Activated B cell treated with CpG ODN at 0.5 μM for 24 hours (primary cell): ENCODE data around the gene TAF11L13. TPM values are rescaled to one million over a fixed set of nuclear protein-coding genes. Genes with fewer than 3 reads are reported as not detected.
"Not testable (repeated sequence)": the region's sequence is repeated elsewhere in the genome, so short reads cannot be mapped to it uniquely, and the experiment has no call there.

Source experiments
- ATAC-seq: fragments of 200-7000 bp; cut with Tn5 transposase; one replicate; pipeline ENCODE4 v1.10.0; 2021; ENCODE audit warnings: low read depth, mild to moderate bottlenecking, moderate library complexity
- CTCF ChIA-PET: fragments of 350-600 bp; sonication (Branson Sonifier 250); formaldehyde crosslinking; loops from one replicate; lab custom pipeline; 2021; ENCODE audit warnings: antibody characterized with exemption; lab: Charles Lee
- POLR2A ChIA-PET: fragments of 350-600 bp; sonication (Branson Sonifier 250); formaldehyde crosslinking; loops from one replicate; lab custom pipeline; 2021; ENCODE audit warnings: antibody characterized with exemption; lab: Charles Lee
- DNase-seq: peaks from one replicate; pipeline ENCODE4 v3.0.0; 2022
- H3K27ac Mint-ChIP-seq: one replicate; pipeline ENCODE4 v1.8.0; 2020; ENCODE audit warnings: mixed read lengths
- H3K27me3 Mint-ChIP-seq: one replicate; pipeline ENCODE4 v1.8.0; 2021; ENCODE audit warnings: mixed read lengths
- H3K36me3 Mint-ChIP-seq: one replicate; pipeline ENCODE4 v1.8.0; 2021; ENCODE audit warnings: low read depth, mixed read lengths
- H3K4me1 Mint-ChIP-seq: one replicate; pipeline ENCODE4 v1.8.0; 2021; ENCODE audit warnings: mixed read lengths
- H3K4me3 Mint-ChIP-seq: one replicate; pipeline ENCODE4 v1.8.0; 2020; ENCODE audit warnings: mild to moderate bottlenecking, mixed read lengths
- H3K9me3 Mint-ChIP-seq: one replicate; pipeline ENCODE4 v1.8.0; 2020; ENCODE audit warnings: mixed read lengths
- intact Hi-C: fragments of 100-400 bp; cut with micrococcal nuclease; formaldehyde crosslinking; loops from one replicate; pipeline ENCODE4 v1.15.1; 2024
- total RNA-seq: library from RNA; stranded (reverse); gene quantifications from 2 replicates; pipeline ENCODE4 v1.2.3, GENCODE V29; 2022
- TF ChIP-seq, protein P1 (sequence below): fragments of 200-600 bp; IDR thresholded peaks from one replicate; pipeline ENCODE4 v1.8.0; 2022; ENCODE audit warnings: antibody characterized with exemption, mild to moderate bottlenecking

Gene TAF11L13
- not detected in 2 replicates for total RNA-seq

- H3K4me3 Mint-ChIP-seq, H3K27ac Mint-ChIP-seq, CTCF ChIA-PET, DNase-seq, H3K9me3 Mint-ChIP-seq, intact Hi-C loops, H3K36me3 Mint-ChIP-seq, H3K27me3 Mint-ChIP-seq, ATAC-seq, POLR2A ChIA-PET, H3K4me1 Mint-ChIP-seq: not testable (repeated sequence)
These were observed at the start of gene TAF11L13 for GRCh38 chr5:17631788-17632187. Gene TAF11L13 (plus strand): TSS chr5:17632088.

DNA sequence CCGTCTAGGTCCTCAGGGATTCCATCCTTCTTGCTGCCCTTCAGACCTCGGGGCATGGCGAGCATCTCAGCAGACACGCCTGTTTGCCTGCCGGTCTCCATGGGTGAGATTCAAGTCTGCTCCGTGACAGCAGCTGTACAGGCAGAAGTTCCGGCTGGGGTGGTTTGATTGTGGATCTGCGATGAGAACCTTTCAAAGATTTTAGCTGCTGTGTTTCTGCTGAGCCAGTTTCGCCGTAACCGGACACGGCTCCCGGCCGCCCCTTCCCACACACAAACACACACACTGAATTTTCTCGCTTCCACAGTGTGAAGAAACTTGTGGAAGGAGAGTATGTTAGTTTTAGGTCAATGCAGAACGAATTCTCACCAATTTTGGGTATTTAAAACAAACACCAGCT is 46.2 kb upstream of the TAF11L13 start, which contains the start of gene TAF11L7:
Gene TAF11L7 (minus strand): TSS at position 101 of the 400 bp plus-strand sequence.
- H3K4me1 Mint-ChIP-seq, POLR2A ChIA-PET, H3K36me3 Mint-ChIP-seq, H3K27ac Mint-ChIP-seq, H3K4me3 Mint-ChIP-seq, intact Hi-C loops, CTCF ChIA-PET, ATAC-seq, DNase-seq, H3K9me3 Mint-ChIP-seq, H3K27me3 Mint-ChIP-seq: not testable (repeated sequence)

- H3K27ac Mint-ChIP-seq, H3K27me3 Mint-ChIP-seq, DNase-seq, H3K9me3 Mint-ChIP-seq, H3K4me3 Mint-ChIP-seq, H3K4me1 Mint-ChIP-seq, POLR2A ChIA-PET, ATAC-seq, CTCF ChIA-PET, intact Hi-C loops, H3K36me3 Mint-ChIP-seq: not testable (repeated sequence)
These were observed 41.0 kb upstream of the TAF11L13 start, which contains the start of gene TAF11L8 for GRCh38 chr5:17590860-17591259. Gene TAF11L8 (minus strand): TSS chr5:17590960.

DNA sequence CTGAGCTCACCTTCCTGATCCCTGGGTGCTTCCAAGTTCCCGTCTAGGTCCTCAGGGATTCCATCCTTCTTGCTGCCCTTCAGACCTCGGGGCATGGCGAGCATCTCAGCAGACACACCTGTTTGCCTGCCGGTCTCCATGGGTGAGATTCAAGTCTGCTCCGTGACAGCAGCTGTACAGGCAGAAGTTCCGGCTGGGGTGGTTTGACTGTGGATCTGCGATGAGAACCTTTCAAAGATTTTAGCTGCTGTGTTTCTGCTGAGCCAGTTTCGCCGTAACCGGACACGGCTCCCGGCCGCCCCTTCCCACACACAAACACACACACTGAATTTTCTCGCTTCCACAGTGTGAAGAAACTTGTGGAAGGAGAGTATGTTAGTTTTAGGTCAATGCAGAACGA is 37.6 kb upstream of the TAF11L13 start, which contains the start of gene TAF11L9:
Gene TAF11L9 (minus strand): TSS at position 140 of the 400 bp plus-strand sequence.
- intact Hi-C loops, ATAC-seq, H3K4me3 Mint-ChIP-seq, H3K36me3 Mint-ChIP-seq, DNase-seq, H3K27me3 Mint-ChIP-seq, POLR2A ChIA-PET, H3K27ac Mint-ChIP-seq, CTCF ChIA-PET, H3K9me3 Mint-ChIP-seq, H3K4me1 Mint-ChIP-seq: not testable (repeated sequence)

GRCh38 chr5:17597728-17598127 is 34.2 kb upstream of the TAF11L13 start, which contains the start of gene TAF11L10:
Gene TAF11L10 (minus strand): TSS chr5:17597828.
- H3K4me3 Mint-ChIP-seq, ATAC-seq, DNase-seq, CTCF ChIA-PET, H3K27me3 Mint-ChIP-seq, intact Hi-C loops, H3K27ac Mint-ChIP-seq, H3K36me3 Mint-ChIP-seq, H3K9me3 Mint-ChIP-seq, POLR2A ChIA-PET, H3K4me1 Mint-ChIP-seq: not testable (repeated sequence)

GRCh38 chr5:17603880-17604279 is 28.0 kb upstream of the TAF11L13 start, which contains the start of gene TAF11L11:
Gene TAF11L11 (plus strand): TSS chr5:17604183.
- H3K27ac Mint-ChIP-seq, POLR2A ChIA-PET, H3K9me3 Mint-ChIP-seq, H3K36me3 Mint-ChIP-seq, DNase-seq, intact Hi-C loops, ATAC-seq, H3K27me3 Mint-ChIP-seq, H3K4me1 Mint-ChIP-seq, H3K4me3 Mint-ChIP-seq, CTCF ChIA-PET: not testable (repeated sequence)

- Mint-ChIP-seq H3K27me3 (no peaks in the 10 kb centered on the region), H3K9me3 (no peaks in the 10 kb centered on the region), H3K36me3 (no peaks in the 10 kb centered on the region), H3K27ac (no peak overlapping the region), H3K4me1 (no peaks in the 10 kb centered on the region), H3K4me3 (no peak overlapping the region)
- ChIA-PET CTCF (no interaction called here), POLR2A (no interaction called here)
- TF ChIP-seq, protein P1, sequence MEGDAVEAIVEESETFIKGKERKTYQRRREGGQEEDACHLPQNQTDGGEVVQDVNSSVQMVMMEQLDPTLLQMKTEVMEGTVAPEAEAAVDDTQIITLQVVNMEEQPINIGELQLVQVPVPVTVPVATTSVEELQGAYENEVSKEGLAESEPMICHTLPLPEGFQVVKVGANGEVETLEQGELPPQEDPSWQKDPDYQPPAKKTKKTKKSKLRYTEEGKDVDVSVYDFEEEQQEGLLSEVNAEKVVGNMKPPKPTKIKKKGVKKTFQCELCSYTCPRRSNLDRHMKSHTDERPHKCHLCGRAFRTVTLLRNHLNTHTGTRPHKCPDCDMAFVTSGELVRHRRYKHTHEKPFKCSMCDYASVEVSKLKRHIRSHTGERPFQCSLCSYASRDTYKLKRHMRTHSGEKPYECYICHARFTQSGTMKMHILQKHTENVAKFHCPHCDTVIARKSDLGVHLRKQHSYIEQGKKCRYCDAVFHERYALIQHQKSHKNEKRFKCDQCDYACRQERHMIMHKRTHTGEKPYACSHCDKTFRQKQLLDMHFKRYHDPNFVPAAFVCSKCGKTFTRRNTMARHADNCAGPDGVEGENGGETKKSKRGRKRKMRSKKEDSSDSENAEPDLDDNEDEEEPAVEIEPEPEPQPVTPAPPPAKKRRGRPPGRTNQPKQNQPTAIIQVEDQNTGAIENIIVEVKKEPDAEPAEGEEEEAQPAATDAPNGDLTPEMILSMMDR: no peak
- DNase-seq (no peak), ATAC-seq (no peak)
- intact Hi-C loops: no loop called here
These were observed 26.9 kb upstream of the TAF11L13 start for GRCh38 chr5:17604951-17605350.

GRCh38 chr5:17607461-17607860 is 24.4 kb upstream of the TAF11L13 start:
- ATAC-seq, H3K4me3 Mint-ChIP-seq, POLR2A ChIA-PET, H3K27ac Mint-ChIP-seq, DNase-seq, intact Hi-C loops, H3K9me3 Mint-ChIP-seq, H3K36me3 Mint-ChIP-seq, H3K27me3 Mint-ChIP-seq, CTCF ChIA-PET, H3K4me1 Mint-ChIP-seq: not testable (repeated sequence)

DNA sequence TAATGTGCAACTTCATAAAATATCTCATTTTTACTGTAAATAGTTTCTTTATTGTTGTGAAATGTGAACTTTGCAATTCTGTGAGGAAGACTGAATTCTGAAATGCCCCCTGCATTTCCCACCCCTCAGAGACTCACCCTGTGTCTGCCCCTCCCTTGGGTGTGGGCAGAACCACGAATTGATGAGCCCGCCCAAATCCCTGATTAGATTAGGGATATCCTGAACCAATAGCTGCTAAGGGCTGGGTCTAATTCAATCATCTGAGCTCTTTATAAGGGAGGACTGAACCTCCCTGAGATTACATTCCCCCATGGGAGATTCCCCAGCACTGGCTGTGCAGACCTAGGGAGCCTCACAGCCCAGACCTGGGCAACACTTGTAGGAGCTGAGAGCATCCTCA is 21.8 kb upstream of the TAF11L13 start, which contains the start of gene TAF11L12:
Gene TAF11L12 (plus strand): TSS at position 301 of the 400 bp plus-strand sequence.
- POLR2A ChIA-PET, ATAC-seq, H3K4me1 Mint-ChIP-seq, DNase-seq, H3K27ac Mint-ChIP-seq, CTCF ChIA-PET, intact Hi-C loops, H3K4me3 Mint-ChIP-seq, H3K27me3 Mint-ChIP-seq, H3K9me3 Mint-ChIP-seq, H3K36me3 Mint-ChIP-seq: not testable (repeated sequence)
